GM21825 (cell line): ENCODE data around the gene CPA2.

Experiments
- ATAC-seq: cut with Tn5 transposase; IDR thresholded peaks from one replicate; pipeline ENCODE4 v1.9.1; 2021; ENCODE audit warnings: mild to moderate bottlenecking, moderate library complexity; ENCODE audit not compliant: unreplicated experiment

Gene CPA2

GRCh38 chr7:130278860-130279259 is 12.2 kb downstream of the CPA2 start:
- no peak for ATAC-seq

DNA sequence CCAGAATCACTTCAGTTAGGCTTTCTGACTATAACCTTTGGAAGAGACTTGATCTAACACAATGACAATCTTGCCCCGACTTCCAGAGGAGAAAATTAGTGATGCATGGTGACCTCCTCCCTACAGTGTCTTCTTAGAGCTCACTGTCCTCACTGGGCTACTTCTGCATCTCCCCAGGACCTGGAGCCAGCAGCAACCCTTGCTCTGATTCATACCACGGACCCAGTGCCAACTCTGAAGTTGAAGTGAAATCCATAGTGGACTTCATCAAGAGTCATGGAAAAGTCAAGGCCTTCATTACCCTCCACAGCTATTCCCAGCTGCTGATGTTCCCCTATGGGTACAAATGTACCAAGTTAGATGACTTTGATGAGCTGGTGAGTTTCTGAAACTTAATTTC is 12.6 kb downstream of the CPA2 start:
- ATAC-seq, result no peak

DNA sequence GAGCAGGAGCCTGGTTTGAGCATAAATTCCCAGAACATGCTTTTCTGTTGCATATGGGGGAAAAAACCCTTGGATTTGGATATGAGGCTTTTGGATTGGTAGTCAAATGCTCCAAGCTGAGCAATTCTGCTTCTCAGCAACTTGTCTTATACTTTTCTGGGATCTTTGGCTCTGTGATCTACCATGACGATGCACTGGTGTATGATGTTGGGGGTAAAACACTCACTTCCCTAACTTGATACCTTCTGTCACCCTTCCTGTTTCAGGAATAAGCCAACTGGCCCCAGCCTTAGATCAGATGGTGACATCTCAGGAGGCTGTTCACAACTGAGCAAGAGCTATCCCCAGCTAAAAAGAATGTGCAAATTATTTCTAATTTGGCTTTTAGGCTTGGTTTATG is 13.2 kb downstream of the CPA2 start:
- no peak for ATAC-seq

DNA sequence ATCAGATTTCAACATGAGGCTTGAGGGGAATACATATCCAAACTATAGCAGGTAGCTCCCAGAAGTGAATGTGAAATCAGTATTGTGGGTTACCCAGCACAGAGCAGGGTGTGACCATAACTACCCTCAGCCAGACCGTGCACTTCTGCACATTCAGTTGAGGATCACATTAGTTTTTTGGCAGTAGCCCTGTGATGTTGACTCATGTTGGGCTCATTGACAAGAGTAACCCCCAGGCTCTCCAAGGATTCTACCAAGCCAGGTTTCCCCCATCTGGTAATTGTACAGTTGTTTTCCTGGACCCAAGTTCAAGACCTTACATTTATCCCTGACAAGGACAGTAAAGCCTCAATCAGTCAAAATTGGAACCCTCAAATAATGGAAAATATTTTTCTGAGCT is 14.6 kb downstream of the CPA2 start:
- no peak for ATAC-seq

- ATAC-seq, result no peak
These were observed 20.2 kb downstream of the CPA2 start for GRCh38 chr7:130286881-130287280.

DNA sequence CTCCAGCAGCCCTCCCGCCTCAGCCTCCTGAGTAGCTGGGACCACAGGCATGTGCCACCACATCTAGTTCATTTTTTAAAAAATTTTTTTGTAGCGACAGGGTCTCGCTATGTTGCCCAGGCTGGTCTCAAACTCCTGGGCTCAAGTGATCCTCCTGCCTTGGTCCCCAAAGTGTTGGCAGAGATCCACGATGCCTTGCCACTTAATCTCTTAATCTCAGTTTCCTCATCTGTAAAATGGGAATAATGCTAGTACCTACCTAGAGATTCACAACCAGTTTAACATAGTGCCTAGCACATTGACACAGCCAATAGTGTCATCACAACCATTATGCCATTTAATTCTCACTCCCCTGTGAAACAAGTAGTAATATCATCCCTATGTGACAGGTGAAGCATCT is 21.5 kb downstream of the CPA2 start:
- no peak for ATAC-seq

- ATAC-seq, result no peak
These were observed 22.2 kb downstream of the CPA2 start for GRCh38 chr7:130288829-130289228.

DNA sequence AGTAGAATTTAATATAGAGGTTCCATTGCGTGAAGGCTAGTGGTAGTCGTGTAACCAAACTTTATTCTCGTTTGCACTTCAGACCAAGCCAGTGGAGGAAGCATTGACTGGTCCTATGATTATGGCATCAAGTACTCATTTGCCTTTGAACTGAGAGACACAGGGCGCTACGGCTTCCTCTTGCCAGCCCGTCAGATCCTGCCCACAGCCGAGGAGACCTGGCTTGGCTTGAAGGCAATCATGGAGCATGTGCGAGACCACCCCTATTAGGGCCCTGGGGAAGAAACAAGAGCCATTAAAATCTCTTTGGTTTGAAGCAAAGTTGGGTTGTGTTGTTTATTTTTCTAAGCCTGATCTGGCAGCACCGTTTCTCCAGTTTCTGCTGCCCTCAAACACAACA is 22.8 kb downstream of the CPA2 start:
- no peak for ATAC-seq

- no peak for ATAC-seq
These were observed 24.1 kb downstream of the CPA2 start for GRCh38 chr7:130290745-130291144.

DNA sequence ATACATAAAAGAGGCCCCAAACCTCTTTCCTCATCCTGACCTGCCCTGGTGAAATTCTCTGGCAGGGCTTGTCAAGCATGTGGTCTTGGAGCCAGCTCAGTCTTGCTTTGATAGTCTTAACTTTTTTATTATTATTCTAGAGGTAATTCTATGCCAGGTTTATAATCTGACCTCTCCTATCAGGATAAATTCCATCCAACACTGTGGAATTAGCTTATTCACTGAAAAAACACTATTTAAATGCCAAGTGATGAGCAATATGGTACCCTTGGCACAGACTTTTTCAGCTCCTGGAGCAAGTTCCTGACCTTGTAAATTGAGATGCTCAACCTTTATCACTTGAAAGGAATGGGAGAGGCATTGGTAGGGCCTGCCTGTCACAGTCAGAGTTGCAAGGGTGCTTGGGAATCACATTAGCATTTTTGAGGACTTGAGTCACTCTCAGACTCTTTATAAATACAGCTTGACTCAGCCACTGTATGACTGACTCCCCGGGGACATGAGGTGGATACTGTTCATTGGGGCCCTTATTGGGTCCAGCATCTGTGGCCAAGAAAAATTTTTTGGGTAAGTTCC is 26.1 kb downstream of the CPA2 start, which contains the start of gene CPA4:
Gene CPA4 (plus strand): TSS at position 480 of the 576 bp plus-strand sequence. CDS start 20 bp downstream, at position 500.
- ATAC-seq, result peak; percentile 47

- ATAC-seq, result peak; percentile 77
These were observed 26.9 kb downstream of the CPA2 start for GRCh38 chr7:130293521-130293920.

DNA sequence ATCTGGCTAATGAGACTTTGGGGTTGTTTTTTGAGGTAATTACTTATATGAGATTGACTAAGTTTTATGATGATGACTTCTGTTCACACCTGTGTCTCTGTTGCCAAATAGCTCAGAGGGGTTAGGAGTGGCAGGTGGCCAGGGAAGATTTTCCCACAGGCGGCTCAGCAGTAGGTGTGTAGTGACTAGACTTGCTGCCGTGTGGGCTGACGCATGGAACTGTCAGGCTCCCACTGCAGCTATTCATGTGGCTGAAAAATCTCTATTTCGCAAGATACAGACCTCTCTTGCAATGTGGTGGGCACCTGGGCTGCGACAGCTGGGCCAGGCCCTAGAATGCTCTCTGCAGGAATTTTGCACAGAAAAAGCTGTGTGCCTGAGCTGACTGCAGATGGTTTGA is 27.7 kb downstream of the CPA2 start:
- no peak for ATAC-seq

DNA sequence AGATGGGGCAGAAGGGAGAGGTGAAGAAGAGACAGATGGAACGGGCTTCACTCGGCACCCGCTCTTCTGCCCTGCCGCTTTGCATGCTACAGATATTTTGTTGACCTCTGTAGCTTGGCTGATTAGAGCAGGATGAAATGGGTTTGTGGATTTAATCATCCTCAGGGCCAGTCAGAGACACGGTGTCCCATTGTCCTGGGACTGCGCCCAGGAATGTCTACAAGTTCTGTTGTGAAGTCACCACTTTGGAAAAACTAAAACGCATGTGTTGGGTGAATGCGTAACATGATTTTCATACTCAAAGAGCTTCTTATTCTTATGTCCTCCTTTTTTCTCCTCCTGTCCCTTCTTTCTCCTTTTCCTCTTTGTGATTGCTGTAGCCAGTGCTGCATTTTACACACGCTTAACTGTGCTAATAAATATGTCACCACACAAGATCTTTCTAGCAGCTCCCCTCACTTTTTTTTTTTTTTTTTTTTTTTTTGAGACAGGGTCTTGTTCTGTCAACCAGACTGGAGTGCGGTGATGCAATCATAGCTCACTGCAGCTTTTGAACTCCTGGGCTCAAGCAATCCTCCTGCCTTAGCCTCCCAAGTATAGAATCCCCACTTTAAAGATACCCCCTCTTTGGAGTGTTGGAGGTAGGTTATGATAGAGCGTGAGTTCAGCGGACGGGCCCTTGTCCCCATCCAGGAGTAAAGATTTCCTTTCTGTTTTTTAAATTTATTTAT is 29.7 kb downstream of the CPA2 start:
- ATAC-seq, result no peak

DNA sequence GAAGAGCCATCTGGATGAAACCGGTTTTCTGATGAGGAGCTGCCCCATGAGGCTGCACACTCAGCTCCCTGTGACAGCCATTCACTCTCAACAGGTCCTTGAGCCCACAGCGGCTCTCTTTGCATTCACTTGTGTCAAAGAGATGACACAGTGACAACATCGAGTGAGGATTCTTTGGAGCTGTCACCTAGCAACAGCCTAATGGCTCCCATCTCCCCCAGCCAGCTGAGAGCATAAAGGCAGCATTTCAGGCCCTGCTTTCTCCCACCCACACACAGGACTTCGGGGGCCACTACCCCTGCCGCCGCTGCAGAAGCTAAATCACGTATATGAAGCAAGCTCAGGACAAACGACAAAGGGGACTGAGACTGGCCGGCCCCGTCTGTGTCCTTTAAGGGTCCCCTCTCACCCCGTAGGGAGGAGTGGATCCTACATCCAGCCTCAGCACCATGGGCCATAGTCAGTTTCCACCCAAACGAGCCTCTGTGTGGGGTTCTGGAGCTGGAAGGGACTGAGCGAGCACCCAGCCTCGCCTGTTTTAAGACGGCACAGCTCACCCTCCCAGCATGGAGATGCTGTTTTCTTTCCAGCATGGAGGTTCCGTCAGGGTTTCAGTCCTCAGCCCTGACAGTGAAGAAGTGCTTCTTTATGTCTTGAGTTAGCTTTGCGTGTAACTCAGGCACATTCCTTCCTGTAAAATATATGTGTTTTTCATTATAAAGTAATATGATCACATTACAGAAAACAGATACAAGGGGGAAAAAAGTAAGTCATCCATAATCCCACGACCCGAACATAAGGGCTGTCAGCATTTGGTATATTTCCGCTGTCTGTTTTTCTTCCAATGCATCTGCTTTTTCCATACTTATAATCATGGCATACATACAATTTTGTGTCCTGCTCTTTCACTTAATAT is 31.2 kb downstream of the CPA2 start:
- ATAC-seq, result no peak

DNA sequence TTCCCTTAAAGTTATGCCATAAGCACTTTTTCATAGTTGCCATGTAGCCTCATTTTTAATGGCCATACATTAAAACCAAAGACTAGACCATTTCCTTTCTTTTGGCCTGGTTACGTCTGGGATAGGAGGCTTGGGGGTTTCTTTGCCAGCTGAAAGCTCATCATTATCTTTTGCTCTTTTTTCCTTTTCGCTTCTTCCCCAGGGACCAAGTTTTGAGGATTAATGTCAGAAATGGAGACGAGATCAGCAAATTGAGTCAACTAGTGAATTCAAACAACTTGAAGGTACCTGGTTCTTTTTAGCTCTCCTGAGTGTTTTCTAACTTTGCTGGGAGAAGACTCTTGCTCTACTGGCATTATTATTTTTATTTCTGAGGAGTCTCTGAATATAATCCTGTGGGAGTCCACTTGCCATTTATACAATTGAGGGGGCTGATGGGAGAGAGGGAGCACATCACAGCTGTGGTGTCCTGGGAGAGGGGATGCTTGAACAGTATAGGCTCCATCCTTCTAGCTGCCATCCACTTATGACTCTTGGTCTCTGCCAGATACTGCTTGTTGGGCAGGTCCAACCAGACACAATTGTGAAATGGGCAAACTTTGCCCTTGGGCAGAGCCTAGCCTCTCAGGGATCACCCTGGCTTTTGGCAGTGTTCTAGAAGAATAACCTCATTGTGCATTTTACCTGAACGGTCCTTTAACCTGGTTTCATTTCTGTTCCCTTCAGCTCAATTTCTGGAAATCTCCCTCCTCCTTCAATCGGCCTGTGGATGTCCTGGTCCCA is 32.1 kb downstream of the CPA2 start:
- no peak for ATAC-seq

GRCh38 chr7:130299866-130300265 is 33.2 kb downstream of the CPA2 start:
- ATAC-seq, result no peak

DNA sequence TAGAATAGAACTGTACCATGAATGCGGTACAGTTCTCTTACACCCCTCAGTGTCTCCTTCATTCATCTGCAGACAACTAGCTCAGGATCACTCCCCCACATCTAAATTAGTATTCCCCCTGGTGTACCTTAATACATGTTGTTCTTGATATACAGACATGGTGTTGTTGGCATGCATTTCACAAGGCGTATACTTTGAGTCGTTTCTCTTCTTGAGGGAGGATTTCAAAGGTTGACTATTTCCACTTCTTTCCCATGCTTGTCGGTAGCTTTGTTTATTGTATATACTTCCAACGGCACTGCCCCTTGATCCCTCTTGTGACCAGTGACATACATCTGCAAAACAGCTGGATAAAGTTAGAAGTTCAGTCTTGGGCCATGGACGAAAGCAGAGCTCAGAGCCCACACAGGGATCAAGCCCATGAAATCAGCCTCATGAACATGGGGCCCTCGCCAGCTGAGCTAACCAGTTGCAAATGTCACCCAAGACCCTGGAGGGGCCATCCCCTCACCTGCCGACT is 34.9 kb downstream of the CPA2 start:
- ATAC-seq, result no peak

- no peak for ATAC-seq
These were observed 36.0 kb downstream of the CPA2 start for GRCh38 chr7:130302649-130303048.

DNA sequence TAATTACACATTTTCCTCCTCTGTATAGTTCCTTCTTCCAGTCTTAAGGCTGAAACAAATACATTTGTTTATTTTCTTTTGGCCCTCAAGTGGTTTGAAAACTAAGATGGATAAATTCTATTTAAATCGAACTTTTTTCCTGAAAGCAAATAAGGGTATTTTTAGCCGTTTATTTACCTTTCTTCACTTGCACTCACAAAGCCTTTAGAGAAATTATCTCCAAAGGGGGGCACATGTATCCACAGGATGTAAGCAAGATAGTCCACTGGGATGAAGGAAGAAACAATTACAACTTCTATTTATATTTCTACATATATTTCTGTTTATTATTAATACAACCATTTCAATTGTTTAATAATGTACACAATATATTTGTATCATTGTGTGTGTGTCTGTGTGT is 36.5 kb downstream of the CPA2 start:
- no peak for ATAC-seq

GRCh38 chr7:130303551-130303950 is 36.9 kb downstream of the CPA2 start:
- no peak for ATAC-seq

GRCh38 chr7:130303982-130304381 is 37.3 kb downstream of the CPA2 start:
- ATAC-seq, result no peak
